ENCODE results near the gene CCDC177. TPM values are rescaled to one million over a fixed set of nuclear protein-coding genes. Genes with fewer than 3 reads are reported as not detected.

Gene CCDC177
- total RNA-seq, result under 1 TPM in 3 of 6 experiments, not detected in 3; 0.06 to 0.11 (median 0.07) TPM
- long read RNA-seq, result 0 reads

- no peaks in the 10 kb centered on the region for H3K9me3 ChIP-seq
- ATAC-seq (peak; percentile 65 to 73 (median 70)), DNase-seq (peak; percentile 56 to 66 (median 66))
- TF ChIP-seq POLR2A (IDR thresholded peaks at IDR 0.05), result no peak
- TF ChIP-seq, protein P1, sequence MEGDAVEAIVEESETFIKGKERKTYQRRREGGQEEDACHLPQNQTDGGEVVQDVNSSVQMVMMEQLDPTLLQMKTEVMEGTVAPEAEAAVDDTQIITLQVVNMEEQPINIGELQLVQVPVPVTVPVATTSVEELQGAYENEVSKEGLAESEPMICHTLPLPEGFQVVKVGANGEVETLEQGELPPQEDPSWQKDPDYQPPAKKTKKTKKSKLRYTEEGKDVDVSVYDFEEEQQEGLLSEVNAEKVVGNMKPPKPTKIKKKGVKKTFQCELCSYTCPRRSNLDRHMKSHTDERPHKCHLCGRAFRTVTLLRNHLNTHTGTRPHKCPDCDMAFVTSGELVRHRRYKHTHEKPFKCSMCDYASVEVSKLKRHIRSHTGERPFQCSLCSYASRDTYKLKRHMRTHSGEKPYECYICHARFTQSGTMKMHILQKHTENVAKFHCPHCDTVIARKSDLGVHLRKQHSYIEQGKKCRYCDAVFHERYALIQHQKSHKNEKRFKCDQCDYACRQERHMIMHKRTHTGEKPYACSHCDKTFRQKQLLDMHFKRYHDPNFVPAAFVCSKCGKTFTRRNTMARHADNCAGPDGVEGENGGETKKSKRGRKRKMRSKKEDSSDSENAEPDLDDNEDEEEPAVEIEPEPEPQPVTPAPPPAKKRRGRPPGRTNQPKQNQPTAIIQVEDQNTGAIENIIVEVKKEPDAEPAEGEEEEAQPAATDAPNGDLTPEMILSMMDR (IDR thresholded peaks at IDR 0.05), result peak; percentile 68 to 93 (median 86)
- no peaks in the 10 kb centered on the region for H3K36me3 ChIP-seq
- H3K4me1 ChIP-seq, result peaks cover 0 to 21% (median 0%) of the 10 kb centered on the region in 4 donors
- intact Hi-C loops (cut with DNase I), result loop anchor here (5.0 kb wide), 2 partner anchors 37 to 42 kb away; no protein-coding TSS in a partner anchor
- WGBS (ENCODE audit: insufficient coverage, low coverage, low lambda C conversion rate, missing lambda C conversion rate), result 0% methylated on average over 12 of the region's 52 CpGs
- H3K27me3 ChIP-seq, result peaks cover 0 to 12% of the 10 kb centered on the region in 2 donors
- H3K4me3 ChIP-seq, result no peak within 1 kb of the TSS
- no peak within 1 kb of the TSS for H3K27ac ChIP-seq
Measured at GRCh38 chr14:69574263-69574953, at the start of gene CCDC177. Gene CCDC177 (minus strand): TSS chr14:69574871. CDS start chr14:69573622, 1,249 bp downstream.

DNA sequence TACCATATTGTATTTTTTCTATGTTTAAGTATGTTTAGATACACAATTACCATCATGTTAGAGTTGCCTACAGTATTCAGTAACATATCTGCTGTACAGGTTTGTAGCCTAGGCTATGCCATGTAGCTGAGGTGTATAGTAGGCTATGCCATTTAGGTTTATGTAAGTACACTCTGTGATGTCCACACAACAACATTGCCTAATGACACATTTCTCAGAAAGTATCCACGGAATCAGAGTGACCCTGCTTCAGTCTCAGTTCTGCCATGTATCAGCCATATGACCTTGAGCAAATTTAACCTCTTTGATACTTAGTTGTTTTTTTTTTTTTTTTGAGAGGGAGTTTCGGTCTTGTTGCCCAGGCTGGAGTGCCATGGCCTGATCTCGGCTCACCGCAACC lies 49.5 kb upstream of the CCDC177 start:
- DNase-seq (no peak), ATAC-seq (peak in 3 of 4 donors; percentile 18 to 60 (median 32))
- H3K4me1 ChIP-seq, result peaks cover 0 to 37% (median 4%) of the 10 kb centered on the region in 4 donors
- peak overlapping the region in 1 of 3 donors; percentile 14 for H3K27ac ChIP-seq
- TF ChIP-seq, protein P1 (IDR thresholded peaks at IDR 0.05), result no peak
- no peak for TF ChIP-seq POLR2A (IDR thresholded peaks at IDR 0.05)
- no peaks in the 10 kb centered on the region for H3K36me3 ChIP-seq
- intact Hi-C loops (cut with DNase I), result no loop called here
- no peaks in the 10 kb centered on the region for H3K27me3 ChIP-seq
- no peak overlapping the region for H3K4me3 ChIP-seq
- WGBS (ENCODE audit: insufficient coverage, low coverage, low lambda C conversion rate, missing lambda C conversion rate), result 13% methylated on average over 1 of the region's 4 CpGs
- no peaks in the 10 kb centered on the region for H3K9me3 ChIP-seq

- no peak for TF ChIP-seq POLR2A (IDR thresholded peaks at IDR 0.05)
- TF ChIP-seq, protein P1 (IDR thresholded peaks at IDR 0.05), result no peak
- Histone ChIP-seq H3K4me3 (no peak overlapping the region), H3K9me3 (no peaks in the 10 kb centered on the region), H3K27ac (no peak overlapping the region), H3K27me3 (no peaks in the 10 kb centered on the region), H3K36me3 (no peaks in the 10 kb centered on the region), H3K4me1 (peaks cover 0 to 43% (median 23%) of the 10 kb centered on the region in 4 donors)
- ATAC-seq (peak in 1 of 4 donors; percentile 11), DNase-seq (no peak)
- 74% methylated on average over 2 of the region's 2 CpGs for WGBS (ENCODE audit: insufficient coverage, low coverage, low lambda C conversion rate, missing lambda C conversion rate)
- intact Hi-C loops (cut with DNase I), result no loop called here
Measured at GRCh38 chr14:69620981-69621380, 46.3 kb upstream of the CCDC177 start.

DNA sequence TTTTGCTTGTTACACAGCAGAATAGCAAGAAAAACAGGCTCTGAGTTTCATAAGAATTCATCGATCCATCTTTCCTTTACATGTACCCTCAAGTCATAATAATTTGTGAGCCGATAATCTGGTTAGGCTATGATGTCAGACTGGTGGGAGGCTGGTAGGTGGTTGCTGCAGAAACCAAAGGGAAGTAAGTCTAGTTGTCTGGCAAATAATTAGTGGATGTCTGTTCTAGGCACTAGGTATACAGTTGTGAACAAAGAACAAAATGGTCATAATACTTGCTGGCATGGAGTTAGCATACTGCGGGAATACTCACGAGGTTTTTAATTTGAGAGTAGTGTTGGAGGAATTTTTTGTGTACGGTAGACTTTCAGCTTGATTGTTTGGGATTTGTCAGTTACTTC lies 45.5 kb upstream of the CCDC177 start:
- 57% methylated on average over 5 of the region's 5 CpGs for WGBS (ENCODE audit: insufficient coverage, low coverage, low lambda C conversion rate, missing lambda C conversion rate)
- Histone ChIP-seq H3K27me3 (no peaks in the 10 kb centered on the region), H3K9me3 (no peaks in the 10 kb centered on the region), H3K27ac (no peak overlapping the region), H3K4me1 (peaks cover 0 to 41% (median 25%) of the 10 kb centered on the region in 4 donors), H3K36me3 (no peaks in the 10 kb centered on the region), H3K4me3 (no peak overlapping the region)
- intact Hi-C loops (cut with DNase I), result no loop called here
- DNase-seq (no peak), ATAC-seq (no peak)
- no peak for TF ChIP-seq POLR2A (IDR thresholded peaks at IDR 0.05)
- TF ChIP-seq, protein P1 (IDR thresholded peaks at IDR 0.05), result no peak

All from right lobe of liver (tissue), 6 donors.